Stimulated activated effector memory CD8-positive, alpha-beta T cell treated with anti-CD3 and anti-CD28 coated beads, Interleukin-12 subunit alpha, Interleukin-12 subunit beta, amount 100 ng/mL, for 72 hours (primary cell): Measurements from ENCODE around the gene IFITM2.
A peak's percentile ranks its signal among the peaks of the same experiment; 100 is the strongest.
"Not testable (repeated sequence)": the region's sequence is repeated elsewhere in the genome, so short reads cannot be mapped to it uniquely, and the experiment has no call there.

Experiments
- ATAC-seq: fragments of 150-1000 bp; cut with Tn5 transposase; 2 replicates; pipeline ENCODE4 v1.10.0; 2021
- DNase-seq, 2 donors: peaks; one replicate each; pipeline ENCODE4 v3.0.0; 2021 to 2022; ENCODE audit warnings: low spot score in 2 of 2
- H3K27ac Mint-ChIP-seq: one replicate; pipeline ENCODE4 v1.8.0; 2022; ENCODE audit warnings: mild to moderate bottlenecking, mixed read lengths
- H3K36me3 Mint-ChIP-seq: one replicate; pipeline ENCODE4 v1.8.0; 2022; ENCODE audit warnings: mild to moderate bottlenecking, mixed read lengths
- H3K4me1 Mint-ChIP-seq: one replicate; pipeline ENCODE4 v1.8.0; 2022; ENCODE audit warnings: mixed read lengths
- H3K4me3 Mint-ChIP-seq: one replicate; pipeline ENCODE4 v1.8.0; 2022; ENCODE audit warnings: mild to moderate bottlenecking, mixed read lengths
- H3K9me3 Mint-ChIP-seq: one replicate; pipeline ENCODE4 v1.8.0; 2022; ENCODE audit warnings: mixed read lengths

The IFITM2 gene

GRCh38 chr11:330694-331357, 23.2 kb downstream of the IFITM2 start:
- Mint-ChIP-seq H3K4me1 (peaks cover 69% of the 10 kb centered on the region), H3K27ac (peak overlapping the region; percentile 63)

GRCh38 chr11:331358-332060, 23.9 kb downstream of the IFITM2 start:
- Mint-ChIP-seq H3K36me3 (peaks cover 6% of the 10 kb centered on the region), H3K4me3 (peak overlapping the region; percentile 54), H3K4me1 (peaks cover 69% of the 10 kb centered on the region), H3K27ac (peak overlapping the region; percentile 63), H3K9me3 (no peaks in the 10 kb centered on the region)
- DNase-seq (no peak), ATAC-seq (no peak)

More at GRCh38 chr11:330694-331357, 23.2 kb downstream of the IFITM2 start:
- peak overlapping the region; percentile 54 for H3K4me3 Mint-ChIP-seq
- DNase-seq (no peak), ATAC-seq (peak; percentile 14)
- no peaks in the 10 kb centered on the region for H3K9me3 Mint-ChIP-seq
- peaks cover 6% of the 10 kb centered on the region for H3K36me3 Mint-ChIP-seq

- no peak for ATAC-seq
- Mint-ChIP-seq H3K27ac (no peak overlapping the region), H3K36me3 (peaks cover 6% of the 10 kb centered on the region), H3K9me3 (no peaks in the 10 kb centered on the region), H3K4me1 (peaks cover 61% of the 10 kb centered on the region), H3K4me3 (no peak overlapping the region)
- no peak for DNase-seq
These were observed 25.2 kb downstream of the IFITM2 start for GRCh38 chr11:332651-333480.

- H3K9me3 Mint-ChIP-seq, H3K4me3 Mint-ChIP-seq, H3K36me3 Mint-ChIP-seq, H3K27ac Mint-ChIP-seq, ATAC-seq, DNase-seq: not testable (repeated sequence)
- H3K4me1 Mint-ChIP-seq: peaks cover 61% of the 10 kb centered on the region
These were observed 26.1 kb downstream of the IFITM2 start for GRCh38 chr11:333616-334263.

GRCh38 chr11:334264-334994, 26.8 kb downstream of the IFITM2 start:
- DNase-seq (no peak), ATAC-seq (no peak)
- Mint-ChIP-seq H3K27ac (no peak overlapping the region), H3K9me3 (no peaks in the 10 kb centered on the region), H3K4me3 (no peak overlapping the region), H3K4me1 (peaks cover 54% of the 10 kb centered on the region), H3K36me3 (peaks cover 6% of the 10 kb centered on the region)

- Mint-ChIP-seq H3K4me3 (no peak overlapping the region), H3K36me3 (peaks cover 1% of the 10 kb centered on the region), H3K27ac (peak overlapping the region; percentile 61), H3K9me3 (no peaks in the 10 kb centered on the region), H3K4me1 (peaks cover 45% of the 10 kb centered on the region)
- ATAC-seq: no peak
- DNase-seq: no peak
These were observed 28.4 kb downstream of the IFITM2 start for GRCh38 chr11:335779-336658.

GRCh38 chr11:336659-337198, 29.1 kb downstream of the IFITM2 start:
- DNase-seq: no peak
- no peak for ATAC-seq
- no peak overlapping the region for H3K4me3 Mint-ChIP-seq

GRCh38 chr11:337711-338110, 30.1 kb downstream of the IFITM2 start:
- H3K4me1 Mint-ChIP-seq: peaks cover 40% of the 10 kb centered on the region
- H3K4me3 Mint-ChIP-seq: no peak overlapping the region
- no peaks in the 10 kb centered on the region for H3K36me3 Mint-ChIP-seq
- ATAC-seq (no peak), DNase-seq (no peak)
- no peaks in the 10 kb centered on the region for H3K9me3 Mint-ChIP-seq
- H3K27ac Mint-ChIP-seq: no peak overlapping the region

More at GRCh38 chr11:336659-337198, 29.1 kb downstream of the IFITM2 start:
- Mint-ChIP-seq H3K9me3 (no peaks in the 10 kb centered on the region), H3K36me3 (no peaks in the 10 kb centered on the region), H3K27ac (peak overlapping the region; percentile 61), H3K4me1 (peaks cover 45% of the 10 kb centered on the region)

GRCh38 chr11:339963-340362, 32.3 kb downstream of the IFITM2 start:
- peaks cover 30% of the 10 kb centered on the region for H3K4me1 Mint-ChIP-seq
- no peaks in the 10 kb centered on the region for H3K9me3 Mint-ChIP-seq

GRCh38 chr11:340539-341512, 33.2 kb downstream of the IFITM2 start:
- no peaks in the 10 kb centered on the region for H3K36me3 Mint-ChIP-seq
- DNase-seq (no peak), ATAC-seq (no peak)
- H3K27ac Mint-ChIP-seq: peak overlapping the region; percentile 38
- H3K4me3 Mint-ChIP-seq: no peak overlapping the region
- peaks cover 30% of the 10 kb centered on the region for H3K4me1 Mint-ChIP-seq
- no peaks in the 10 kb centered on the region for H3K9me3 Mint-ChIP-seq

More at GRCh38 chr11:339963-340362, 32.3 kb downstream of the IFITM2 start:
- DNase-seq (no peak), ATAC-seq (no peak)
- Mint-ChIP-seq H3K27ac (no peak overlapping the region), H3K4me3 (no peak overlapping the region), H3K36me3 (no peaks in the 10 kb centered on the region)

GRCh38 chr11:342328-342727, 34.7 kb downstream of the IFITM2 start:
- DNase-seq (no peak), ATAC-seq (peak; percentile 21)
- H3K36me3 Mint-ChIP-seq: no peaks in the 10 kb centered on the region
- H3K4me1 Mint-ChIP-seq: peaks cover 21% of the 10 kb centered on the region
- no peak overlapping the region for H3K4me3 Mint-ChIP-seq
- H3K9me3 Mint-ChIP-seq: no peaks in the 10 kb centered on the region
- H3K27ac Mint-ChIP-seq: no peak overlapping the region

GRCh38 chr11:344836-345578, 37.4 kb downstream of the IFITM2 start:
- H3K4me1 Mint-ChIP-seq: peaks cover 23% of the 10 kb centered on the region
- no peak for ATAC-seq
- H3K4me3 Mint-ChIP-seq: no peak overlapping the region
- H3K27ac Mint-ChIP-seq: no peak overlapping the region
- H3K36me3 Mint-ChIP-seq: peaks cover 5% of the 10 kb centered on the region
- no peak for DNase-seq
- no peaks in the 10 kb centered on the region for H3K9me3 Mint-ChIP-seq
